ENCODE measurements around the gene UBE2QL1. TPM values are rescaled to one million over a fixed set of nuclear protein-coding genes. Genes with fewer than 3 reads are reported as not detected.

Gene UBE2QL1
- total RNA-seq, 2 donors from 2014 or later, result 0.33 to 0.78 TPM

DNA sequence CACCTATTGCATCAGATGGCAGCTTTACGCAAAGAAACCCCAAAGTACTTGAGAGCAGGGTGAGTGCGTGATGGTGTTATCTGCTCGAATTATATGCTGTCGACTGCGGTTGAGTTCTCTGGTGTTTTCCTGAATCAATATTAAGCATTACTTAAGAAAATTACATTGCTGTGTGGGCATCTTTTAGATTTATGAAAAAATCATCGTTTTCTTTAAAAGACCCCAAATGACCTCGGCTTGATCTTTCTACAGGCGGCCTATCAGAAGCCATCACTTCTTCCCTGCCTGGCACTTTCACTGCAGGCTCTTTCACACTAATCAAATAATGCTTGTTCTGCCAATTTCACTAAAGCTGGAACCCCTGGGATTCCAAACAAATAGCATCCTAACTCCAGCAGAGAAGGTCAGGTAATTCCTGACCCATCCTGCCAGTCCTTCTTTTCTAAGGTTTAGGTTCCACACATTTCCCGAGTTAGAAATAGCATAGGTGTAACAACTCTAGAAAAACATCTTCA, 1.7 kb downstream of the UBE2QL1 start:
- no peak overlapping the region for H3K4me3 ChIP-seq
- intact Hi-C loops (cut with DNase I), result no loop called here
- TF ChIP-seq, protein P1, sequence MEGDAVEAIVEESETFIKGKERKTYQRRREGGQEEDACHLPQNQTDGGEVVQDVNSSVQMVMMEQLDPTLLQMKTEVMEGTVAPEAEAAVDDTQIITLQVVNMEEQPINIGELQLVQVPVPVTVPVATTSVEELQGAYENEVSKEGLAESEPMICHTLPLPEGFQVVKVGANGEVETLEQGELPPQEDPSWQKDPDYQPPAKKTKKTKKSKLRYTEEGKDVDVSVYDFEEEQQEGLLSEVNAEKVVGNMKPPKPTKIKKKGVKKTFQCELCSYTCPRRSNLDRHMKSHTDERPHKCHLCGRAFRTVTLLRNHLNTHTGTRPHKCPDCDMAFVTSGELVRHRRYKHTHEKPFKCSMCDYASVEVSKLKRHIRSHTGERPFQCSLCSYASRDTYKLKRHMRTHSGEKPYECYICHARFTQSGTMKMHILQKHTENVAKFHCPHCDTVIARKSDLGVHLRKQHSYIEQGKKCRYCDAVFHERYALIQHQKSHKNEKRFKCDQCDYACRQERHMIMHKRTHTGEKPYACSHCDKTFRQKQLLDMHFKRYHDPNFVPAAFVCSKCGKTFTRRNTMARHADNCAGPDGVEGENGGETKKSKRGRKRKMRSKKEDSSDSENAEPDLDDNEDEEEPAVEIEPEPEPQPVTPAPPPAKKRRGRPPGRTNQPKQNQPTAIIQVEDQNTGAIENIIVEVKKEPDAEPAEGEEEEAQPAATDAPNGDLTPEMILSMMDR (IDR thresholded peaks at IDR 0.05), result no peak
- no peak for TF ChIP-seq POLR2A (IDR thresholded peaks at IDR 0.05)

DNA sequence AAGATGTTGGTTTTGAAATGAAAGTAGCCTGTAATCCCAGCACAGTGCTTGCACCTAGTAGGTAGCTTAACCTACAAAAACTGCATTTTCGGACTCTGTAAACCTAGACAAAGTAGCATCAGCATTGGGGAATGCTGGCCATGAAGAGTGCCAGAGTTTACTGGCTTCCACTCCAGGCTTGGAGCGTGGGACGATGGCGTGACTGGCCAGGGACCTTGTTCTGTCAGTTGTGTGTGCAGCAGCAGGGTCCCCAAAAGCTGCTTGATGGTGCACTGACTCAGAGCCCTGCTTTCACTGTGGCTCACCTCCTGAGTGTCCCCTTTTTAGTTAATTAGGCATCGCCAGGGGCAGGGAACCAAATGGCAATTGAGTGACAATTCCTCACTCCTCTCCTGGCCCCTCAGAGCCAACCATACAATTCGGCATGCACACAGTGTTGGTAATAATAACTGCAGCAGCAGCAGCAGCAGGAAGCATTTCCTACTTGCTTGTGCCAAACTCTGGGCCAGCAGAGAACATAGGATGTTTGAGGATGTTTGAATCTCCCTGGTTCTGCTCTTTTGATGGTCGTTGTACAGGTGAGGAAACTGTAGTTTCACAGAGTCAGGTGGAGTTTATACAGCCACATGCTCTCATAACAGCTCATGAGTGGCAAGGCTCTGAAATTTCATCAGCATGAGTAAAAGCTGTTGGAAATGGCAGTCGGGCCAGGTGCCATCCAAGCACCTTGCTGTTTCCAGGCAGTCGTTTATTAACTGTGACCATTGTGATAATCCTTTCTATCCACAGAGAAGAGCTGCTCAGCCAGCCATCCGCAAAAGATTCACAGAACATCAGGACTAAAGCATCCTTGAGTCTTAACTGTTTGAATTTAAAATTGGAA, 4.2 kb downstream of the UBE2QL1 start:
- Histone ChIP-seq H3K4me3 (no peak overlapping the region), H3K9me3 (no peaks in the 10 kb centered on the region), H3K36me3 (replicated peaks in 1 of 2; ENCODE audit: insufficient read depth in 1 of 2, low read depth in 2 of 2) (no peaks in the 10 kb centered on the region), H3K27ac (no peak overlapping the region), H3K4me1 (peaks cover 7% of the 10 kb centered on the region), H3K27me3 (peaks cover 0 to 9% of the 10 kb centered on the region in 2 donors)
- DNase-seq, result peak in 2 of 4 donors; percentile 32 to 42
- ATAC-seq, result no peak
- intact Hi-C loops (cut with DNase I), result no loop called here
- TF ChIP-seq, protein P1 (IDR thresholded peaks at IDR 0.05), result no peak
- no peak for TF ChIP-seq POLR2A (IDR thresholded peaks at IDR 0.05)
- WGBS, 2 donors, result 43 to 57% methylated on average over 6 to 10 of the region's 10 CpGs

More for the DNA sequence above, 1.7 kb downstream of the UBE2QL1 start:
- DNase-seq, result no peak
- no peaks in the 10 kb centered on the region for H3K9me3 ChIP-seq
- H3K27me3 ChIP-seq, result peaks cover 0 to 9% of the 10 kb centered on the region in 2 donors
- ATAC-seq, result no peak
- H3K4me1 ChIP-seq, result peaks cover 7% of the 10 kb centered on the region
- no peak overlapping the region for H3K27ac ChIP-seq
- H3K36me3 ChIP-seq (replicated peaks in 1 of 2; ENCODE audit: insufficient read depth in 1 of 2, low read depth in 2 of 2), result no peaks in the 10 kb centered on the region
- WGBS, 2 donors, result 16 to 25% methylated on average over 9 of the region's 9 CpGs

DNA sequence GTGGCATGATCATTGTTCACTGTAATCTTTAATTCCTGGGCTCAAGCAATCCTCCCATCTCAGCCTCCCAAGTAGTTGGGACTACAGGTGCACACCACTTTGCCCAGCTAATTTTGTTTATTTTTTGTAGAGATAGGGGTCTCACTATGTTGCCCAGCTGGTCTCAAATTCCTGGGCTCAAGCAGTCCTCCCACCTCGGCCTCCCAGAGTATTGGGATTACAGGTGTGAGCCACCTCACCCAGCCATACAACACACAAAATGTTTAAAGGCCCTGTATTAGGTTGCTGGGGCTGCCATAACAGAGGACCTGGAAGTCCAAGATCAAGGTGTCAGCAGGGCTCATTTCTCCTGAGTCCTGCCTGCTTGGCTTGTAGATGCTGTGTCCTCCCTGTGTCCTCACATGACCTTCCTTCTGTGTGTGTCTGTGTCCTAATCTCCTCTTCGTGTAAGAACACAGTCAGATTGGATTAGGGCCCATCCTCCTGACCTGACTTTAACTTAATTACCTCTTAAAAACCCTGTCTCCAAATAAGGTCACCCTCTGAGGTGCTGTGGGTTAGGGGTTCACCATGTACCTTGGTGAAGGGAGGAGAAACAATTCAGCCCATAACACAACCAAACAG, 5.4 kb downstream of the UBE2QL1 start:
- no peak overlapping the region for H3K27ac ChIP-seq
- no peaks in the 10 kb centered on the region for H3K36me3 ChIP-seq (replicated peaks in 1 of 2; ENCODE audit: insufficient read depth in 1 of 2, low read depth in 2 of 2)
- TF ChIP-seq POLR2A (IDR thresholded peaks at IDR 0.05), result no peak
- TF ChIP-seq, protein P1 (IDR thresholded peaks at IDR 0.05), result no peak
- peaks cover 3% of the 10 kb centered on the region for H3K4me1 ChIP-seq
- intact Hi-C loops (cut with DNase I), result no loop called here
- H3K27me3 ChIP-seq, result peaks cover 0 to 6% of the 10 kb centered on the region in 2 donors
- H3K9me3 ChIP-seq, result no peaks in the 10 kb centered on the region
- H3K4me3 ChIP-seq, result no peak overlapping the region
- 40 to 44% methylated on average over 2 of the region's 2 CpGs for WGBS, 2 donors
- DNase-seq, result no peak
- ATAC-seq, result no peak

DNA sequence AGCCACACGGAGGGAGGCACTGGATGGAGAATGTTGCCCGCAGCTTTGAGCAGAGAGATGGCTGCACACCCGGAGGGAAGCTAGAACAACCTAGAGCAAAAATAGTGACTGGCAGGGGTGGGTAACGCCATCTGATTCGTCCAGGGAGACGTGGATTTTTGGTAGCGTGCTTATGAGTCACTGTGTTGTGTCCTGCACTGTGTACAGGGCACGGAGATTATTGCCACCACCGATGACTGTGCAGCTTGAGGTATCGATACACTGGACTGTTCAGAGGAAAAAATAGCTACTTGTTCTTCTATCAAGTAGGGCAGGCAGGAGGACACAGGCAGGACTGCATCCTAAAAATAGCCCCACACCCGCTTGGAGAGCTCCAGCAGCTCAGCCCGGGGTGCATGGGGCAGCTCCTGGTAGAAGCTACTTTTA, 6.0 kb downstream of the UBE2QL1 start:
- intact Hi-C loops (cut with DNase I), result no loop called here
- DNase-seq (no peak), ATAC-seq (no peak)
- 67 to 73% methylated on average over 12 of the region's 12 CpGs for WGBS, 2 donors
- TF ChIP-seq POLR2A (IDR thresholded peaks at IDR 0.05), result no peak
- TF ChIP-seq, protein P1 (IDR thresholded peaks at IDR 0.05), result no peak
- Histone ChIP-seq H3K27ac (no peak overlapping the region), H3K4me1 (no peaks in the 10 kb centered on the region), H3K4me3 (no peak overlapping the region), H3K27me3 (peaks cover 0 to 5% of the 10 kb centered on the region in 2 donors), H3K9me3 (no peaks in the 10 kb centered on the region), H3K36me3 (replicated peaks in 1 of 2; ENCODE audit: insufficient read depth in 1 of 2, low read depth in 2 of 2) (no peaks in the 10 kb centered on the region)

All from body of pancreas (tissue), 4 donors.